Endometrial microvascular endothelial cells (primary cell): ENCODE data around the gene ARFGAP3. TPM values are rescaled to one million over a fixed set of nuclear protein-coding genes. Genes with fewer than 3 reads are reported as not detected.

Source experiments
- in situ Hi-C: cut with HindIII; loops from 2 replicates; pipeline ENCODE4 v1.10.0; 2017; ENCODE audit warnings: low sequenced_read_pairs, low pct_unique_long_range_greater_than_20kb; ENCODE audit errors: inconsistent ontology term
- total RNA-seq: library from RNA; depleted of rRNA; stranded (reverse); fragments of >200 nt; gene quantifications from one replicate; pipeline ENCODE4 v1.2.3, GENCODE V29; 2015; ENCODE audit errors: inconsistent ontology term

ARFGAP3 gene
- total RNA-seq, 1 donor from 2014 or later: 49.6 TPM

- in situ Hi-C loops: no loop called here
These were observed 55.6 kb downstream of the ARFGAP3 start for GRCh38 chr22:42801252-42802080.

GRCh38 chr22:42800451-42801251, 56.4 kb downstream of the ARFGAP3 start:
- in situ Hi-C loops: no loop called here

GRCh38 chr22:42799461-42800405, 57.3 kb downstream of the ARFGAP3 start:
- in situ Hi-C loops: no loop called here

DNA sequence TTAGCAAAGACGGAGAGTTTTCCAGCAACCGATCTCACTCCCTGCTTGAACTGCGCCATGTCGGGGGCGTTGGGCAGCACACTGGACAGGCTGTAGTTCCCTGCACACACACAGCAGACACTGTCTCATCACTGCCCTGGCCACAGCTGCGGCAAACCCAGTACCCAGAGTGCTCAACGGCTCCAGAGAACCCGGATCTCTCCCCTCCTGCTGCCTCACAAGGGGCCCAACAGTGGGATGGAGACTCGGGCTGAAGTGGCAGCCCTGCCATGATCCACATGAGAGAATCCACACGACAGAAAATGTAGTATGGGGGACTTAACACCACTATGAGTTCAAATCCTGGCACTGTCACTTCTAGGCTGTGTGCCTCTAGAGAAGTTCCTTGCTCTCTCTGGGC, 58.0 kb downstream of the ARFGAP3 start:
- in situ Hi-C loops: no loop called here

DNA sequence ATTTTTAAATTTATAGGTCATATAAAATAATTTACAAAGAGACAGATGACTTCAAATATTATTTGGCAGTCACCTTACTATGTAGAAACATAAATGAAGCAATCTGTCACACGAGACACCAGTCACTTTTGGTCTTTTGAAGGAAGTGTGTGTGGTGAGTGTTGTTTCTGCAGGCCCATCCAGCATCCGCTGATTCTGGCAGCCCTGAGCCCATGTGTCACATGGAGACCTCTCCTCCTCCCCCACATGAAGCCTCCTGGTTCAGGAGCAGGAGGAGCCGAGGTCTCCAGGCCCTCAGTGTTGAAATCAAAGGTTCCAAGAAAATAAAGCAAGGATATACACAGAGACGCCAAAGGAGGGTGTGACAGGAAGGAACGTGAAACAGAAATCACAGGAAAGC, 60.1 kb downstream of the ARFGAP3 start:
- in situ Hi-C loops: no loop called here

GRCh38 chr22:42796081-42796480, 61.0 kb downstream of the ARFGAP3 start:
- in situ Hi-C loops: no loop called here

DNA sequence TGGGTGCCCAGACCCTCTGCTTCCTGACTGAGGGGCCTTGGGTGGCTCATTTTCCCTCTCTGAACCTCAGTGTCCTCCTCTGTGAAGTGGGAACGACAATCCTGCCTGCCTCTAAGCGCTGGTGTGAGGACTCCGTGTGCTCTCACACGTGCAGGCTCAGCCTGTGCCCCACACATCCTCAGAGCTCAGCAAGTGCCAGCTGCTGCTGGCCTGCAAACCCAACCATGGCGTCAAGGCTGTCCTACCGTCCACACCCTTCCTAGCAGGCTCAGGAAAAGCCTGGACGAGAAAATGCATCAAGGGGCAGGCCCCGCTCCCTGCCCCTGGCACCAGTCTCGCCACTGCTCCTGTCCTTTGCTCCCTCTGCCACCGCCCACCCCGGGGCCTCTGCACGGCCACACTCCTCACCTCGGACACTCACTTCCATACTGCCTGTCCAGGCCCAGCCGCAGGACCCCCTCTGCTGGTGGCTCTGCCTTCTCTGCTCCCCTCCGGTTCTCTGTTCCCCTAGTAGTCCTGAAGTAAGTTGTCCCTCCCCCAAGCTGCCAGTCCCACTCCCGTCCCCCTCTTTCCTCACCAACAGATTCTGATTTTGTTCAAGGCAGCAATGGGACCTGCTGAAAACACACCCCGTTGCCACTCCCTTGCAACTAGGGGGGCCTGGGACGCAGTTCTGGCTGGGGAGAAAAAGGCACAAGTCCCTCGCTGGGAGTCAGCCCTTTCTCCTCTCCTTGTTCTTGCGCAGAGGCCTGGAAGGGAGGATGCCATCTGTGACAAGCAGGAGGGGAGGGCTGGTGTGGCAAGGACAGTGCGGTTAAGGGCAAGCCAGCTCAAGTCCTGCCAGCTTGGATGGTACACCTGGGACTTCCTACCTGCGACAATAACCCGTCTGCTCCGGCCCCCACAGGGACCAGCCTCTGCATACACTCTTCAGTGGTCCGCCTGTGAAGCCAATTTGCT, 62.2 kb downstream of the ARFGAP3 start:
- in situ Hi-C loops: no loop called here

- in situ Hi-C loops: no loop called here
These were observed 63.1 kb downstream of the ARFGAP3 start for GRCh38 chr22:42793848-42794405.

- in situ Hi-C loops: no loop called here
These were observed 63.9 kb downstream of the ARFGAP3 start for GRCh38 chr22:42792909-42793847.

- in situ Hi-C loops: no loop called here
These were observed 64.6 kb downstream of the ARFGAP3 start for GRCh38 chr22:42792453-42792908.

GRCh38 chr22:42791721-42792452, 65.2 kb downstream of the ARFGAP3 start:
- in situ Hi-C loops: no loop called here

DNA sequence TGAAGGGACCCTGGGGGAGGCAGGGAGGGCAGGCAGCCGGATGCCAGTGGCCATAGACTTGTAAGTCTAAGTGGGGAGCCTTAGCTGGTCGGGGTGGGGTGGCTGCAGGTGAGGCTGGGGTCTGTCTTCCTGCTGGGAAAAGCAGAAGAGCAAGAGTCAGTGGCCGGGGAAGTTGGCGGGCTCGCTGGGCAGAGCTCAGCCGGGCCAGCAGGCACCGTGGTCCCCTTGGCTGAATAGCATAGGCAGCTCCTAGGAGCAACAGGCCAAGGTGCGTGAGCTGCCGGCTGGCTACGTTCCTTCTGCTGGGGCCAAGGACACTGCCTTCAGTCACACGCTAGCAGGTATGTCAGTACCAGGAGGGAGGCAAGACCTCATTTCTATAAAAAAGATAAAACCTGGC, 68.6 kb downstream of the ARFGAP3 start:
- in situ Hi-C loops: no loop called here

- in situ Hi-C loops: no loop called here
These were observed 69.1 kb downstream of the ARFGAP3 start for GRCh38 chr22:42788021-42788420.

DNA sequence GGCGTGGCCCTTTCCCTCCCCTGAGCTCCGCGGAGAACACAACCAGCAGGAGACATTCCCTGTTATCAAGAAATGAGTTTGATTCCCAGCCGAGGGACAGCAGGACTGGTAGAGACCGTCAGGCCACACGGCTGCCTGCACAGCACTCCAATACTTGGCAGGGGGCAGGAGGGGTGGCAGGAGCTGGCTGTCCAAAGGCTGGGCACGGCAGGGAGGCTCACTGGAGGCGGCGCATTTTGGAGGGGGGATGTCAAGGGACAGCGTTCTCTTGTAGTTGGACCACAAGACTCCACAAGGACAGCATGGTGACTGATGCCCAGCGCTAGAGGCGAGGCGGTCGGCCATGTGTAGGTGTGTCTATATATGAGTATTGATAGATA, 69.7 kb downstream of the ARFGAP3 start:
- in situ Hi-C loops: no loop called here

DNA sequence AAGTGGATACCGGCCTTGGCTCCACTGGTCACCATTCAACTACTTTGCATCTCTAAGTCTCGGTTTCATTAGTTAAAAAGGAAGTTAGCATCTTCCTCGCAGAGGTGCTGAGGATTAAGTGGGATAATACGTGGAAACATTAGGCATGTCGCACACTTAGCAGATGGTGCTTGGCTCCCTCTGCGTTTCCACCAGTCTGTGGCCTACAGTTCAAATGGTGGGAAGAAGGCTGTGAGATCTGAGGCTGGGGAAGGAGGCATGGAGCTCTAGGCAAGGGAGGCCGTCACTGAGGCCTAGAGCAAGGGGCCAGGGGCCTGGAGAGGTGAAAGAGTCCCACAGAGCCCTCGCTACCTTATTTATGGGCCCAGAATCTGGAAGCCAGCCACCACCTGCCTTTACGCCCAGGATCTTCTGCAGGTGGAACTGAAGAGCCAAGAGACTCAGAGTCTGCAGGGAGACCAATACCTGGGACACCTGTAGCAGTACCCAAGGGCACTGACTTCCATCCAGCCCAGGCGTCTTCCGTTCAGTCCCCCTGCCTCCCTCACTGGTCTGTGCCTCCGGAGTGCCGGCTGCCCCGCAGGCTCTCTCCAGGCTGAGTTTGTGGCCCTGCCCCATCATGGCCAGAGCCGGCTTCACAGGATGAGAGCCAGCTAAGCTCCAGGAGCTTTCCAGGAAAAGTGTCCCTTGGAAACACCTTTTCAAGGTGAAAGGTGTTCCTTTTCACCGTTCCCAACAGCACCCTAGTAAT, 70.3 kb downstream of the ARFGAP3 start:
- in situ Hi-C loops: no loop called here
